SIG-M5 treated with dmso at 0.1 percent for 504 hours (cell line): ENCODE data around the gene C14orf132.
A peak's percentile ranks its signal among the peaks of the same experiment; 100 is the strongest.

Source experiments
- DNase-seq: peaks from one replicate; lab custom pipeline; 2025; ENCODE audit not compliant: unreplicated experiment; lab: John Stamatoyannopoulos, UW

C14orf132 gene

DNA sequence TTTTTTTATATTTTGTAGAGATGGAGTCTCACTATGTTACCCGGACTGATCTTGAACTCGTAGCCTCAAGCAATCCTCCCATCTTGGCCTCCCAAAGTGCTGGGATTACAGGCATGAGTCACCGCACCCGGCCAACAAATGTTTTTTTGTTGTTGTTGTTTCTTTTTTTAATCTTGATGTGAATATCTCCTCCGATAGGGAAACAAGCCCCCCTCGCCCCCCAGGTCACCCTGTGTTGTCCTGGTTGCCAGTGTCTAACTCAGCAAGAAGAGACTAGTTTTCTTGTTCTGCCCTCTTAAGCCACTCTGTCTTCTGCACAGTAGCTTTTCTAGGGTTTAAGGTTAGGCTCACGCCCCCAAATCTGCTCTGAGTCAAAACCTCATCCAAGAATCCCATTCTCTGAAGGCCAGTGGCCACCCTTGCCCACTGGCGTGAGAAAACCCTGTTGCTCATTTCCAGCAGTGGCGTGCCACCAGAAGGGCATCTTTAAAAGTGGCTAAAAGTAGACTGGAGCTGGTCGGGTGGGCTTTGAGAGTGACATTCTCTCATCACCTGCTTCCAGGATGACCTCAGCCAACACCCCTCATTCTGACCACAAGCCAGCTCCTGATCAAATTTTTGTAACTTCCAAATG lies 42.7 kb downstream of the C14orf132 start:
- no peak for DNase-seq

DNA sequence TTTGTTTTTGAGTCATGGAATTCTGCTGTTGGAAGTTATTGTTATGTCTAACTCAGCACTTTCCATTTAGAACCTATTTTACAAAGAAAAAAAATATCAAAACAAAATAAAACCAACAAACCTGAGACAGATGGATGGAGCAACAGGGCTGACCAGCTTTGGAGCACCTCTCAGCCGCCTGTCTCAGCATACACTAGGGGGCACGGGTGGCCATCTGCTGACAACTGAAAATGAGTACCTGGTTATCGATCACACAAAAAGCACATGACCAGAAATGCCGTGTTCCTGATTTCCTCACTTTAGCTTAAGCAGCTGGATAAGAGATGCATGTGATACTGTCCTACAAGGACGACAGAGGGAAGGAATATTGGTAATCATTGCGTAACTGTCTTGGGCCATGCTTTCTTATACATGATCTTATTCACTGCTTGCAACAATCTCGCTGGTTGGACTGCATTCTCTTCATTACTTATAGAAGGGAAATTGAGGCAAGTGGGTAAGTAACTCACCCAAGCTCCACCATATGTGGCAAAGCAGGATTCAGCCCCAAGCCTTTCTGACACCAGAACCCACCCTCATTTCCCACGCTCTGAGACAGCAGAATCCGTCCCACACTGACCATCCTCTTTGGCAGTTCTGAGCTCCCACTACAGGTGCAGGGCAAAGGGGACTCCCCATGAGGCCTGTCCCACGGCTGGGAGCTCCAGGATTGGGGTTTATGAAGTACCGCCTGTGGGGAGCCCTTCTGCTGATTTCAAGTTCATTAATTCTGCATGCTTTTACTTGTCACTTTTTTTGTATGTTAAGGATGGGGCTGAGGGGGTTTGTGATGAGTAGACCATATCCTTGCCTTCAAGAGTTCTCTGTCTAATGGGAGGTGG lies 43.5 kb downstream of the C14orf132 start:
- no peak for DNase-seq

DNA sequence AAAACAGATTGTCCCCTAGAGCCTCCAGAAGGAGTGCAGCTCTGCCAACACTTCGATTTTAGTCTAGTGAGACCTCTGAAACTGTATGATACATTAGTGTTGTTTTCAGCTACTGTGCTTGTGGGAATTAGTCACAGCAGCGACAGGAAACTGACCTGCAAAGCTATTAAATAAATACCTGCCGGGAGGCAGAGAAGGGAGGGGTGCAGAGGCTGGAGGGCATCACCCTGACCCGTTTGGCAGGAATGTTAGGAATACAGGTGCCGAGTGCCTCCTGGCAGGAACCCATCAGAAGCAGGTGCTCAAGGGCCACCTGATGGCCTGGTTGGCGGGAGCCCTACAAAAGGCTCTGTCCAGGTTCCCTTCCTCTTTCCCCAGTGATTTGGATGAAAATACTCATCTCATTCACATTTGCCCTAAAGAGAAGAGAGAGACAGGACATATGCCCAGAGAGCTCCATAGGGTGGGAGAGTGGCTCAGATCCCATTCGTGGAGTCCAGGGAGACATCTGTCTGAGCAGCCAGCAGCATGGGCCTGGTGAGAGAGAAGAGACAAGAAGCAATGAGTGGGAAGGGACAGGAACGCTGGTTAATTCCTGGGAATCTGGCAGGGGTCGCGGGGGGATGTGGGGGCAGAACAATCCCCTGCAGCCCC lies 44.6 kb downstream of the C14orf132 start:
- DNase-seq: peak; percentile 42

DNA sequence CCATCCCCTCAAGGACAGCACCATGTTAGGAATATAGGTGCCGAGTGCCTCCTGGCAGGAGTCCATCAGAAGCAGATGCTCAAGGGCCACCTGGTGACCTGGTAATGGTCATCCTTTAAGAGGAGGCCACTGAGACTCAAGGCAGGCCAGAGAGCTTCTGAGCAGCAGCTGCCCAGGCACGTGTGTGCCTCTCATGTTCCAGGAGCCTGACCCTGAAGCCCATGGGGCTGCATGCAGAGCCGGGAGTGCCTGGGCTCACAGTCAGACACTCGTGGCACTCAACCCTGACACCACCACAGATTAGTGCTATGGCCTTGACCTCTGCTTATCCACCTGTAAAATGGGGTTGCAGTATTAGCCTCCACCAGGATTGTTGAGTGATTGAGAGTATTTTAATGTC lies 45.6 kb downstream of the C14orf132 start:
- DNase-seq: no peak

DNA sequence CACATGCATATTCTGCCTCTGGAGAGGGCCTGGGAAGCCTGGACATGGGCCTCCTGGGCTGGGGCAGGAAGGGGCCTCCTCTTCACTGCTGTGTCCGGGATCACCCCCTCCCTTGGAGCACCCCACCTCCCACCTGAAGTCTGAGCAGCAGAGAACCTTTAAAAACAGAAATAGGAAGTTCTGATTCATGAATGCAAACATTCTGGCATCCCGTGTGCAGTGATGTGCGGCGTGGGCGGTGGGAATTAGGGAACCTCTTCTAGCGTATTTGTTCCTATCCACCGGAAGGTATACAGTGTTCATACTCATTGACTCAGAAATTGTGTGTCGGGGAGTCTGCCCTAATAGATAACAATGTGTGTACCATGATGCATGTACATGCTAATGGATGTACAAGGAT lies 46.2 kb downstream of the C14orf132 start:
- no peak for DNase-seq

DNA sequence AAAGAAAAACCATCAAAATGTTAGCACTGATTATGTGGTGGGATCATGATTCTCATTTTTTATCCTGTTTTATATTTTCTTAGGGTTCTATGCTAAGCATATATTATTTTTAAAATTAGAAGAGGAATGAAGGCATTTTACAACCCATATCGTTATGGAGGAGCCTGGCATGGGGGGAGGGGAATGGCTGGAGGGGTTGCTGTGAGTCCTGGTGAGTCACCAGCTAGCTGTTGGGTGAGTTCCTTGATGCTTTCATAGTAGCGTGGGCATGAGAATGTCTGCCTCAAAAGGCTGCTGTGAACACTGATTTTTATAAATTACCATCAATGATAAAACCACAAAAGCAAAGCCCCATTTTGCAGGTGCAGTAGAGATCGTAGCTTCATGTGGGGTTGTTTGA lies 46.9 kb downstream of the C14orf132 start:
- no peak for DNase-seq

DNA sequence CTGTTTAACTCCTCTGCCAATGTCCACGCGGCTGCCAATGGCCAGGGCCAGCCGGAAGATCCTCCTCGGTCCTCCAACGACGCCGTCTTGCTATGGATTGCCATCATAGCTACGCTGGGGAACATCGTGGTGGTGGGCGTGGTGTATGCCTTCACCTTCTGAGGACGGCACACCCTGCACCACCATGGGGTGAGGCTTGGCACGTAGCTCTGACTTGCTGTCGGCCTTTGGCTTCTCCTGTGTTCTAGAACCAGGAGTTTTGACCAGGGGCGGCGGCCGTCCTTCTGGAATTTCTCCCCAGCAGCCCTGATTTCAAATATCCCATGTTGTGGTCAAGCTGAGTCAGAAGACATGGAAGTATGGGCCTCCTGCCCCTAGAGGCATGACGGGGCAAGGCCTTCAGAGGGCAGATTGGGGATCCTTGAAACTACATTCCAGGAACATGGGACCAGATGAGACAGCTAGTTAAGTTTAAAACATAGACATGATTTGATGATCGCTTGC lies 47.5 kb downstream of the C14orf132 start:
- no peak for DNase-seq

DNA sequence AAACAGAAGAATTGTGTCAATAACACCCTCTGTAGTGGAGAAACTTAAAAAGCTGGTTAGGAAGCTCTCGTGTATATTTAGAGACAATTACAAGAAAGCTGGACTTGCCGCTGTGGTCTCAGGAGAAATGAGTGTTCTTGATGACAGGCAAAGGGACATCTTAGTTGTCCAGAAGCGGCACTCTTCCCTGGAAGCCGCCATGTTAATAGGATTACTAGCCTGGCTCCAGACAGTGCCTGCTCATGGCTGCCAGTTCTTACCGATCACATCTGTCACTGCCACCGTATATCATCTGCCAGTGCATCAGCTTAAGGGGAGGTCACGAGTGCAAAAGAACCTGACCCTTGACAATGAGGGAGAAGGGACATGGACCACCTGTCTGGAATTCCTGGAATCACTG lies 48.9 kb downstream of the C14orf132 start:
- DNase-seq: no peak

DNA sequence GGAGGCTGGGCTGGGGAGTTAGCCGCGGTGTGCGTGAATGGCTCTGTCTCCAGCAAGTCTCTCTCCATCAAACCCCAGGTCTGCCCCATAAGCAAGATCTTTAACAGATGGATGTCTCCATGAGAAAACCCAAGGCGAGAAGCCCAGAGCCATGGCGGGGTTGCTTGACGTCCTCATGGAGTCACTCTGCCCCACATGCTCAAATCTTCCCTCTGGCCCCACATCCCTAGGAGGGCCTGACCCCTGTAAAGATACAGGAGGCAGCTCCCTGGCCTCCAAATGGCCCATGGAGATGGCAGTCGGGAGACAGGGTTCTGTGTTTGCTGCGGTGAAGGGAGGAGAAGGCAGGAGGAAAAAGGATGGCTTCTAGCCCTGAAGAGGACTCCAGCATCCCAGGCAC lies 49.3 kb downstream of the C14orf132 start:
- DNase-seq: no peak

DNA sequence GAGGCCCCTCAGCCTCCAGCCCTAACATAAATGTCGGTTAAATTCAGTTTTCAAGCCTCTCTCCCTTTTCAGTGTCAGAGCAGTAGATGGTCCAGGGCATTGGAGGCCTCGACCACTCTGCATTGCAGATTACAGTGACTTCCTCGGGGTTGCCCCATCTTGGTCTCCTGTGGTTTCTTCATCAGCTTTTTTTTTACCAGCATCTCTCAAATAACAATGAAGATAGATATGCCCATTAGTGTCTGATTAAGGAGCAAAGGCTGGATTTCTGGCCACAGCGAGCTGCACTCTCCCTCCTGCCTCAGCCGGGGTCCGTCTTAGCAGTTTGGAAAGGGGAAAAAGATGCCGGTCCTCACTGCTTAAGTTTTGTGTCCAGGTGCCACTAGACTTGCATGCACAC lies 49.7 kb downstream of the C14orf132 start:
- no peak for DNase-seq

DNA sequence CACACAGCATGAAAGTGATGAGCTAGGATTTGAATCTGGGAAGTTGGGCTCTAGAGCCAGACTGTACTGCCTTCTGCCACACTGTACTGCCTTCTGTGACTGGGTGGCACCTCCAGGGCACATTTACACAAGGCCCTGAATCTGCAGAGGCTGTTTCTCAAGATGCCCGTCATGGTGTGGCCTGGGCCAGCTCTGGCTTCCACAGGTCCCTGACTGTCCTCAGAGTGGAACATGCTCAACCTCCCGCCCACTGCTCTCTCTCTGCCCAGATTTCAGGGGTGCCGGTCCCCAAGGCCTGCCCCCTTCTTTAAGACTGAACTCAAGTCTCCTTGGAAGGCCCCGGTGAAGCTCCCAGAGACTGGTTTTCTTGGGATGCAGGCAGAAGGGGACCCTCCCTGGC lies 50.2 kb downstream of the C14orf132 start:
- DNase-seq: no peak

DNA sequence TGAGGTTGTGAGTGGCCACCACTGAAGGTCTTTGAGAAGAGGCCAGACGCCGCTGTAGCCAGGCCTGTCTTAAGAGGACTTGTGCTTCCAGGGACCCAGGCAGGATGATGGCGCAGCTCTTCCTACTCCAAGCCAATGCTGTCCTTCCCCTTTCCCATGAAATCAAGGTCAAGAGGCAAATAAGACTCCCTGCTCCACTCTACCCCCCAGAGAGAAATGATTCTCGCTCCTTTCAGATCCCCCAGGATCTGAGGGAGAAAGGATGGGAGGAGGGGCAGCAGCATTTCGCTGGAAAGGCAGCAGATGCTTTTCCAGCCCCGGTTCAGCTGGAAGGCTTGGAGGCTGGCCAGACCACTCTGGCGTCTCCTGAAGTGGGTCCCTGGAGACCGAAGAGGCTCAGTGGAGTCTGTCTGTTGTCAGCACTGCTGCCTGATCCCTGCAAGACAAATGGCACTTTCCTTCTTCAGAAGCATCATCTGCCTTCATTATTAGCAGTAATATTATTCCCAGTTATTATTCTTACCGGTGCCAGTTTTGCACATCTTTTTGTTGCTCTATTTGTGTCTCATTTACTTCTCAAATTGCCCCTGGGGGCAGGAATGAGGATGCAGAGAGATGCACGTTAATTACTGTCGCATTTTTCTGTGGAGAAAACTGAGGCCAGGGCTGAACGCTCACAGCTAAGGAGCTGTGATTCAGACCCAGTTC lies 51.4 kb downstream of the C14orf132 start:
- no peak for DNase-seq

DNA sequence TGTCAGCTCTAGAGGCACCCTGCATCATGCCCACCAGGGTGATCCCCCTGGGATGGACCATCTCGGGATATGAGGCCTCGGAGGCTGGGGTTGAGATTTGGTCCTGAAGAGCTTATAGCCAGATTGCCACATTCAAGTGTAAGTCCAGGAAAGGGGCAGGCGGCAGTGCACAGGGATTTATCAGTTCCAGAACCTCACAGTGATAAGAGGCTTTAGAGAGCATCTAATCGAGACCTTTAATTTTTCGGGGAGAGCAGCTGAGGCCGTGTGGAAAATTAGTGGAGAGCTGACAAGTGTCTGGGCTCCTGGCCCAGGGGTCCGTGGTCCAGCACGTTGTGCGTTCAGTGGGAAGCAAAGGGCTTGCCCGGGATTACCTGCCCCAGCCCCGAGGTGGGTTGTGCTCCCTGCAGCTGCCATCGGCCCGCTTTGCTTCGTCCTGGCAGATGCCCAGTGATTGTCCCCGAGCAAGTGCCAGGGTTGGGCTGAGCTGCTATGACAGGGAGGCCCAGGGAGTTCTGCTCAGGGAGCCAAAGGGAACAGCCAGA lies 52.1 kb downstream of the C14orf132 start:
- no peak for DNase-seq

DNA sequence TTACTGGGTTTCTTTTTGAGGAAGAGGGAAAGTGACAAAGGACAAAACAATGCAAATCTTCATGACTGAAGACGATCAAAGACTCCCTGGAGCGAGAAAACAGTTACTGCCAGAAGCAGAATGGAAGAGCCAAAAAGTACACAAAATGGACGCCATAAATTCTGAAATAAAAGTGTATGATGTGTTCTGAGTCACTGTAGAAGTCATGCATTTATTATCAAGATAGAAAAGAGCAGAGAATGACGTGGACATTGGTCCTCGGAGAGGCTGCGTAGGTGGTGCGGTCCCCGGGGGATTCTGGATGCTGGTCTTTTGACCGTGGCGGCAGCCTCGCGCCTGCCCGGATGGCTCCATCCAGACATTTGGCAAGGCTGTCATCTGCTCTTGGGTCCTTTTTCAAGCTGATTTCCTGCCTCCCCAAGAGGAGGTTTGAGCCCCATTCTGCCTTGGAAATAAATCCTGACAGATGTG lies 52.8 kb downstream of the C14orf132 start:
- no peak for DNase-seq

DNA sequence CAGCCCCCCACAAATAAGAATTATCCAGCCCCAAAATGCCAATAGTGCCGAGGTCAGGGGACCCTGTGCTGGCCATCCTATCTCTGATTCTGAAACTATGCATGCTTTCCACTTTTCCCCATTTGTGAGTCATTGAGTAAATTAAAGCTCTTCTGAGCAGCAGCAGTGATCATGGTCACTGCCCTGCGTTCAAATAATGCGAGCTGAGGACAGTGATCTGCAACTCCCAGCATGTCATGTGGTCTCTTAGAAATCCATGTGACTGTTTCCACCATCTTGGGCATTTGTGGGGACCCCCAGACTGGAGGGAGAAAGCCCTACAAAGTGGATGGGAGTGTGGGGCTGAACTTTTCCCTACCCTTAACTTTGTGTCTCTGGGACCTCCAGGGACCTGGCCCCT lies 53.8 kb downstream of the C14orf132 start:
- no peak for DNase-seq

DNA sequence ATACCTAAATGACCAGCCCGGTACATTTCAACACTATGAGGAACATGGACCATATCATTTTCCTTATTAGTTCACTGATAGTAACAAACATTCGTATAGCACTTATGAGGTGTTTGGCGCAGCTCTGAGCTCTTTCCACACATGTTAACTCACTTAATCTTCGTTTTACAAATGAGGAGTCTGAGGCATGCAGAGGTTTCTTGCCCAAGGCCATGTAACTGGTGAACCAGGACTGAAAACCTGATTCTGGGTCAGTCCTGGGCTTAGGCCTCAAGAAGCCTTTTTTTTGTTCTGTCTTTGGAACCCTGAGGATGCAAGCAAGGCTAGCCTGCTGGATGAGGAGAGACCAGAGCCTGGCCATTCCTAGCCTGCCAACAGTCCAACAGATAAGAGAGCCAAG lies 55.0 kb downstream of the C14orf132 start:
- no peak for DNase-seq

DNA sequence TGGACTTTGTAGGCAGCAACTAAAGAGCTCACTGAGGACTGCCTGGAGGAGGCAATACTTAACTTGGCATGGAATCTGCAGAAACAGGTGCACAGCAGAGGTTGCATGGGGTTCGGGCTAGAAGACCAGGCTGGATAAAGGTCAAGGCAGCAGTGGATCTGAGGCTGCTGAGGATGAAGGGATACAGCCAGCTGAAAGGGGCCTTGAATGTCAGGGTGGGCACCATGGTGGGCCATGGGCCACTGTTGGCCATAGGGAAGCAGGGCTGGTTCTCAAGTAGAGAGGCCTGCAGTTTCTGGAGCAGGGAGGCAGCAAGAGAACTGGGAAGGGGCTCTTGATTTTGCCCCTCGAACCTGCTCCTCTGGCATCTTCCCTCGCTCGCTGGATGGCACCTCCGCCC lies 55.5 kb downstream of the C14orf132 start:
- no peak for DNase-seq

DNA sequence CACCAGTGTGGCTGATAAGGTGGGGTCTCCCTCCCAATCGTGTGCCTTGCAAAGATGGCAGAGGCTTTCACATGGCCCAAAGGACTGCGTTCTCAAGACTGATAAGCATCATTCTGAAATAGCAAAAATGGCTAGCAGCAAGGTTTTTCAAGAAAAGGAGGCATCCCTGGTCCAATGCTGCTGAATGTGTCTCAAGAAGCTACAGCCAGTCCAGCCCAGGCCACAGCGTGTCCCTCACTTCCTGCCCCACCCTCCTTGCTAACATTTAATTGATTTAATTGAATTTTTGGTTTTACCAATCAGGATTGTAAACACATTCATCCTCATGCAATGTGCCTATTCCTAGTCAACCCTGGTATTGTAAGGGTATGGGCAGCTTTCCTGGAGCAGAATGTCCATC lies 55.9 kb downstream of the C14orf132 start:
- DNase-seq: no peak

DNA sequence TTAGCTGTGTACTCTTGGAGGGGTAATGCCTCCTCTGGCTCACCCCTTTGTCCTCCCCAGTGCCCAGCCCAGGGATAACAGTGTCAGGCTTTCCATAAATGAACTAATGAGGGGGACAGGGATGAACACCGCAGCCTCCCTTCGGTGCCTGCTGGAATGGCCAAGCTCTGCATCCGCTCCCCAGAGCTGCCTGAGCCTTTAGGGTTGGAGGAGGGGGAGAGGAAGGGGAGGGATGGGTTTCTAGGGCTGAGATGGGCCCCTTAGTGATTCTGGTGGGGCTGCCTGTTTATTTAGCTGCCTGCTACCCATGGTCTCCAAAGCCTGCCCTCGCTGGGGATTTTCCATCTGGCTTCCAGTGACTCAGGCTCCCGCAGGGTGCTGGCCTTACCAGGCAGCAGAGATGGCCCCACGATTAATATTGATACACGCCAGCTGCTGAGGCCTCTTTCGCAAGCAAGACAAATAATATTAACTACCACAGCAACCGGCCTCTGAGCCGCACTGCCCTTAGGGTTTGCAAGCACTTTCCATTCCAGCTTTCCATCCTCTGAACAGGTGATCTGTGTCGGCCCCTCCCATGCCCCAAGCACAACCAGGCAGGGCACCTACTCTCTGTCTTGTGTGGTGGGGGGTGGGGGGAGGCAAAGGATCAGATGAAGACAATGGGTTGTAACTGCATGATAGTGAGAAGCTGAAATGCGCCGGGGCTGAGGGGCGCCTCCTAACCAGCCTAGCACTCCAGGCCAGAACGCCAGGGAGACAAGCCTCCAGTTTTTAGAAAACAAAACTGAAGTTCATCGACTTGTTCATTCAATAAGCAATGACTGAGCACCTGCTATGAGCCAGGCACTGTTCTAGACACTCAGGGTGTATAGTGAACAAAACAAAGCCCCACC lies 56.7 kb downstream of the C14orf132 start:
- DNase-seq: peak; percentile 64
